Stimulated activated naive CD4-positive, alpha-beta T cell (primary cell): Measurements from ENCODE around the gene ENDOV.

Source experiments
- DNase-seq, 6 experiments: peaks; one replicate each; lab custom pipeline; 2025; lab: John Stamatoyannopoulos, UW

ENDOV gene

DNA sequence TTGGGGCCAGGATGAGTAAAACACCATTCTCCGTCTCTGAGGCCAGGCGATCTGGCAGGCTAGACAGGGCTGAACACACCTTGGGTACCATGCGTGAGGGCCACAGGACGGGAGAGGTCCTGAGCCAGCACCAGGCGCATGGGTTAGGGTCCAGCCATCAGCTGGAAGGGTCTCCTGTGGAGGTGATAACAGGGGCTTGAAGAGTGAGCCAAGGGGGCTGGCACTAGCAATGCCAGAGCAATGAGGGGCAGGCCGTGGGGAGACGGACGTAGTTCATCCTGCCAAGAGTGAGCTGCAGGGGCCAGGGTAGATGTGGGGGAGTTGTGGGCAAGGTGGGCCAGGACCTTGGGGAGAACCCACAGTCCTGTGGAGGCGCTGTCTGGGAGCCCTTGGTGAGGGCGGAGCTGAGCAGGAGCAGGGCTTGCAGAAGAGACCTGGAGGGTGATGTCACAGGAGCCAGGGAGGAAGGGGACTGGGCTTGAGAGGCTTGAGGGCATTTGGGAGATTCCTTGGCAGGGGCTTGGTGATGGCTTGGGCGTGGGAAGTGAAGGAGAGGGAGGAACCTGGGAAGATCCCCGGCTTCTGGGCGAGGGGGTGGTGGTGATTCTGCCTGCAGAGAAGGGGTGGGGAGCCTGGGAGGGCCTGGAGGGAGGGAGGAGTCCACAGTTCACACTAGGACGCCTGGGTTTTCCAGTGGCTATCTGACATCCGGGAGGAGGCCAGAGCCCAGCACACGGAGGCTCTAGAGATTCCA lies 67.8 kb downstream of the ENDOV start:
- DNase-seq: no peak

DNA sequence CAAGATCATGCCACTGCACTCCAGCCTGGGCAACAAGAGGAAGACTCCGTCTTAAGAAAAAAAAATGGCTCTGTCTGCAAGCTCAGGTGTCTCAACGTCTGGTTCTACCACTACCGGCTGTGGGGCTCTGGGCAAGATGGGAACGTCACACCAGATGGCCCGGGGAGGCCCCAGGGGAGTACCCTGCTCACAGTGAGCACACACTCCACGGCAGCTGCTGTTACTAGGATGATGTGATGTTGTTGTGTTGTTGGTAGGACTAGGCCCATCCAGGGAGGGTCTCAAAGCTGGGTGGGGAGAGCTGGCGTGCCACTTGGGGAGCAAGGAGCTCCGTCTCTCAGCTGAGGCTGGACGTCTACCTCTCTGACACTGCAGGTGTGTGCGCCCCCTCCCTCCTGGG lies 70.9 kb downstream of the ENDOV start:
- DNase-seq: no peak

- no peak for DNase-seq
Observed at GRCh38 chr17:80486692-80487091, 71.7 kb downstream of the ENDOV start.

DNA sequence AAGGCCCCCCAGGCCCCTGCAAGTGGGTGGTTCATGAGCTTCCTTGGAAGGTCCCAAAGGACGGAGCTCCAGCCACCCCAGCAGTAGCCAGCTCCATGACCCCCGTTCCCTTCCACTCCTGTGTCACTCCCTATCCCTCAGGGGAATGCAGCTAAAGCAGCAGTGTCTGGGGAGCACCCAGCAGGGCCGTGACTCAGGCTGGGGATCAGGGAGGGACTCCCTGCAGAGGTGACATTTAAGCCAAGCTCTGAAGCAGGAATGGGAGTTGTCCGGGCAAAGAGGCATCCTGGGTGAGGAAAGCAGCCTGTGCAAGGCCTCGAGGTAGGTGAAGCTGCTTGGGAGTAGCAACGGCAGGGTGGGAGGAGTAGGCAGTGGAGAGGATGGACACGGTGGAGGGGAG lies 72.5 kb downstream of the ENDOV start:
- DNase-seq: no peak
